IMR-90 (cell line): ENCODE measurements around the gene SLC31A1. TPM values are rescaled to one million over a fixed set of nuclear protein-coding genes. Genes with fewer than 3 reads are reported as not detected.
A peak's percentile ranks its signal among the peaks of the same experiment; 100 is the strongest.

Source experiments
- ATAC-seq: fragments of 200-7000 bp; cut with Tn5 transposase; 2 replicates; pipeline ENCODE4 v1.9.1; 2020; ENCODE audit warnings: low read depth, mild to moderate bottlenecking, moderate library complexity
- BruUV-seq: library from RNA; stranded (reverse); fragments of 400-500 nt; replicated peaks from 2 replicates; lab custom pipeline; 2021; lab: Mats Ljungman, UMichigan
- CTCF ChIA-PET: fragments of 300-600 bp; formaldehyde crosslinking; extraction: SDS; loops from one replicate; lab custom pipeline; 2021; ENCODE audit warnings: antibody characterized with exemption; lab: Yijun Ruan, JAX
- POLR2A ChIA-PET: fragments of 300-600 bp; sonication (Branson Sonifier 250); formaldehyde crosslinking; loops from one replicate; lab custom pipeline; 2022; ENCODE audit warnings: antibody characterized with exemption; ENCODE audit not compliant: unreplicated experiment; lab: Charles Lee
- DNase-seq: peaks from one replicate; pipeline ENCODE4 v3.0.0; 2013
- H2AFZ ChIP-seq: replicated peaks from 2 replicates; pipeline ENCODE3; 2013; ENCODE audit warnings: low read length, mild to moderate bottlenecking; ENCODE audit not compliant: poor library complexity
- H2AK5ac ChIP-seq: 2 replicates; pipeline ENCODE4 v1.6.1; 2013; ENCODE audit warnings: low read depth, low read length, inconsistent platforms
- H2AK9ac ChIP-seq: replicated peaks from 2 replicates; pipeline ENCODE3; 2013; ENCODE audit warnings: mild to moderate bottlenecking, low read depth, low read length, moderate library complexity; ENCODE audit not compliant: poor library complexity
- H2BK120ac ChIP-seq: 2 replicates; pipeline ENCODE4 v1.6.1; 2013; ENCODE audit warnings: low read depth, low read length, inconsistent platforms
- H2BK15ac ChIP-seq: 3 replicates; pipeline ENCODE4 v1.6.1; 2013; ENCODE audit warnings: low read depth, low read length, inconsistent platforms
- H2BK20ac ChIP-seq: 2 replicates; pipeline ENCODE4 v1.6.1; 2013; ENCODE audit warnings: low read depth, mild to moderate bottlenecking, inconsistent platforms, low read length, moderate library complexity
- H2BK5ac ChIP-seq: 2 replicates; pipeline ENCODE4 v1.6.1; 2013; ENCODE audit warnings: mild to moderate bottlenecking, low read depth, low read length, inconsistent platforms; ENCODE audit not compliant: poor library complexity, severe bottlenecking
- H3K14ac ChIP-seq: replicated peaks from 2 replicates; pipeline ENCODE4 v1.6.1; 2013; ENCODE audit warnings: low read depth, low read length, inconsistent platforms
- H3K18ac ChIP-seq: 2 replicates; pipeline ENCODE4 v1.6.1; 2013; ENCODE audit warnings: low read depth, low read length, control low read depth
- H3K23ac ChIP-seq: 2 replicates; pipeline ENCODE4 v1.6.1; 2013; ENCODE audit warnings: low read depth, low read length, inconsistent platforms
- H3K27ac ChIP-seq: 2 replicates; pipeline ENCODE4 v1.5.1; 2013; ENCODE audit warnings: mild to moderate bottlenecking, control low read depth, low read length; ENCODE audit not compliant: insufficient read depth
- H3K27me3 ChIP-seq: 2 replicates; pipeline ENCODE4 v1.6.1; 2013; ENCODE audit warnings: low read length; ENCODE audit not compliant: control insufficient read depth, insufficient read depth
- H3K36me3 ChIP-seq: 2 replicates; pipeline ENCODE4 v1.6.1; 2013; ENCODE audit warnings: low read length, mixed read lengths; ENCODE audit not compliant: control insufficient read depth, insufficient read depth
- H3K4ac ChIP-seq: 2 replicates; pipeline ENCODE4 v1.6.1; 2013; ENCODE audit warnings: low read depth, low read length, inconsistent platforms
- H3K4me1 ChIP-seq: 2 replicates; pipeline ENCODE4 v1.6.1; 2013; ENCODE audit warnings: low read length, mixed read lengths; ENCODE audit not compliant: control insufficient read depth, insufficient read depth
- H3K4me2 ChIP-seq: 2 replicates; pipeline ENCODE4 v1.6.1; 2013; ENCODE audit warnings: low read depth, mild to moderate bottlenecking, control low read depth, low read length, moderate library complexity
- H3K4me3 ChIP-seq: 2 replicates; pipeline ENCODE4 v1.5.1; 2013; ENCODE audit warnings: low read depth, mild to moderate bottlenecking, control low read depth, low read length, moderate library complexity; ENCODE audit not compliant: insufficient read depth
- H3K56ac ChIP-seq: 2 replicates; pipeline ENCODE4 v1.6.1; 2013; ENCODE audit warnings: low read length, inconsistent platforms; ENCODE audit not compliant: insufficient read depth; ENCODE audit errors: extremely low read depth
- H3K79me1 ChIP-seq, 2 experiments: 2 replicates each; pipeline ENCODE4 v1.6.1; 2013; ENCODE audit warnings: low read length in 2 of 2, inconsistent platforms in 1 of 2, low read depth in 1 of 2
- H3K9ac ChIP-seq: 2 replicates; pipeline ENCODE4 v1.6.1; 2013; ENCODE audit warnings: low read depth, low read length, control low read depth
- H3K9me1 ChIP-seq: 2 replicates; pipeline ENCODE4 v1.6.1; 2013; ENCODE audit warnings: low read length, inconsistent platforms; ENCODE audit not compliant: insufficient read depth
- H3K9me3 ChIP-seq: 2 replicates; pipeline ENCODE4 v1.6.1; 2013; ENCODE audit warnings: low read length; ENCODE audit not compliant: control insufficient read depth, insufficient read depth
- H4K20me1 ChIP-seq: 2 replicates; pipeline ENCODE4 v1.6.1; 2013; ENCODE audit warnings: low read length, inconsistent platforms; ENCODE audit not compliant: insufficient read depth
- H4K5ac ChIP-seq: 2 replicates; pipeline ENCODE4 v1.6.1; 2013; ENCODE audit warnings: mild to moderate bottlenecking, low read depth, low read length, control low read depth
- H4K8ac ChIP-seq, 2 experiments: 2 replicates each; pipeline ENCODE4 v1.6.1; 2013; ENCODE audit warnings: low read depth in 2 of 2, low read length in 2 of 2, control low read depth in 1 of 2, inconsistent platforms in 1 of 2
- H4K91ac ChIP-seq: 2 replicates; pipeline ENCODE4 v1.6.1; 2013; ENCODE audit warnings: low read depth, low read length, inconsistent platforms; ENCODE audit not compliant: insufficient read depth
- FOS ChIP-seq: fragments of 150-350 bp; IDR thresholded peaks from 2 replicates; pipeline ENCODE4 v1.6.1; 2016; ENCODE audit warnings: low read depth, low read length
- MAFK ChIP-seq: IDR thresholded peaks from 2 replicates; pipeline ENCODE4 v1.6.1; 2012; ENCODE audit warnings: low read depth, low read length, improper control_type of control experiment
- NFE2L2 ChIP-seq: fragments of 150-350 bp; IDR thresholded peaks from 2 replicates; pipeline ENCODE4 v1.6.1; 2016; ENCODE audit warnings: low read depth, mild to moderate bottlenecking, low read length
- RFX5 ChIP-seq: IDR thresholded peaks from 2 replicates; pipeline ENCODE4 v1.8.0; 2012; ENCODE audit warnings: low read depth, mild to moderate bottlenecking, low read length, moderate library complexity
- WGBS, 2 experiments: methylation state at CpG; one replicate each; pipeline versions ENCODE4 v1.1.5 to v1.1.7; 2013; ENCODE audit warnings: missing lambda C conversion rate in 2 of 2; ENCODE audit not compliant: insufficient read length in 1 of 2; ENCODE audit errors: extremely low coverage in 2 of 2; 5-methylcytosine and 5-hydroxymethylcytosine counted together
- dilution Hi-C: fragments of 300-500 bp; cut with HindIII; formaldehyde crosslinking; loops from one replicate; pipeline ENCODE4 v1.14.3; 2018; ENCODE audit warnings: low sequenced_read_pairs; ENCODE audit not compliant: unreplicated experiment
- in situ Hi-C: fragments of 300-500 bp; cut with MboI; formaldehyde crosslinking; loops from 3 replicates; pipeline ENCODE4 v1.14.3; 2019; ENCODE audit warnings: low sequenced_read_pairs, inconsistent platforms, mixed read lengths
- intact Hi-C: fragments of 100-400 bp; cut with micrococcal nuclease; formaldehyde crosslinking; loops from 2 replicates; pipeline ENCODE4 v1.10.0; 2022
- polyA plus RNA-seq, 3 experiments: library from polyadenylated mRNA; depleted of rRNA; stranded (reverse); fragments of >200 nt; gene quantifications; 2 replicates each; pipeline ENCODE4 v1.2.3, GENCODE V29; 2012; ENCODE audit warnings: low replicate concordance in 1 of 3
- total RNA-seq: library from RNA; depleted of rRNA; stranded (reverse); fragments of >200 nt; gene quantifications from 2 replicates; pipeline ENCODE4 v1.2.3, GENCODE V29; 2012
- TF ChIP-seq, protein P1 (sequence below): fragments of 150-350 bp; IDR thresholded peaks from 2 replicates; pipeline ENCODE4 v1.6.1; 2017; ENCODE audit warnings: mild to moderate bottlenecking, antibody characterized with exemption, low read length, low read depth

The SLC31A1 gene
- total and polyA plus RNA-seq, 2 of the 4 experiments (the other 2 are of a cell fraction): 17.9 to 23.3 TPM

DNA sequence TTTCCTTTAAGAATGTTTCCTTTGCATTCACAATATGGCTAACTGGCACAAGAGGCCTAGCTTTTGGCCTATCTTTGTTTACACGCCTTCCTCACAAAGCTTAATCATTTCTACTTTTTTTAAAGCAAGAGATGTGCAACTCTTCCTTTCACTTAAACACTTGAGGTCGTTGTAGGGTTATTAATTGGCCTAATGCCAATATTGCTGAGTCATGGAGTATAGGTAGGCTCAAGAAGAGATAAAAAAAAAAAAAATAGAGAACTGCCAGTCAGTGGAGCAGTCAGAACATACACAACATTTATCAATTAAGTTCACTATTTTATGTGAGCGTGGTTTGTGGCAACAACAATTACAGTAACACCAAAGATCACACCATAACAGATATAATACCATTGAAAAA lies 6.2 kb upstream of the SLC31A1 start:
- Histone ChIP-seq H2BK20ac (no peak overlapping the region), H3K9ac (no peak overlapping the region), H4K20me1 (peaks cover 11% of the 10 kb centered on the region), H4K91ac (no peak overlapping the region), H3K14ac (no peak overlapping the region), H3K56ac (no peak overlapping the region), H2AFZ (no peak overlapping the region), H2BK5ac (no peak overlapping the region), H4K8ac (no peak overlapping the region), H2AK5ac (no peak overlapping the region), H2BK15ac (no peak overlapping the region), H3K9me3 (no peaks in the 10 kb centered on the region), H3K79me1 (peaks cover 39 to 52% of the 10 kb centered on the region in 2 experiments), H3K36me3 (peaks cover 11% of the 10 kb centered on the region), H3K18ac (no peak overlapping the region), H3K4me1 (no peaks in the 10 kb centered on the region; the same call in 1 of the 2 replicates), H2AK9ac (no peak overlapping the region), H3K4me3 (no peak overlapping the region), H3K9me1 (0 out of 2 replicates have a peak, but pooled peaks cover under 1% of the 10 kb centered on the region), H3K4me2 (no peak overlapping the region), H3K4ac (no peak overlapping the region), H2BK120ac (no peak overlapping the region), H4K5ac (no peak overlapping the region), H3K27ac (no peak overlapping the region), H3K27me3 (no peaks in the 10 kb centered on the region), H3K23ac (no peak overlapping the region)
- intact Hi-C loops (no loop called here), in situ Hi-C loops (no loop called here), dilution Hi-C loops (no loop called here)
- TF ChIP-seq, protein P1, sequence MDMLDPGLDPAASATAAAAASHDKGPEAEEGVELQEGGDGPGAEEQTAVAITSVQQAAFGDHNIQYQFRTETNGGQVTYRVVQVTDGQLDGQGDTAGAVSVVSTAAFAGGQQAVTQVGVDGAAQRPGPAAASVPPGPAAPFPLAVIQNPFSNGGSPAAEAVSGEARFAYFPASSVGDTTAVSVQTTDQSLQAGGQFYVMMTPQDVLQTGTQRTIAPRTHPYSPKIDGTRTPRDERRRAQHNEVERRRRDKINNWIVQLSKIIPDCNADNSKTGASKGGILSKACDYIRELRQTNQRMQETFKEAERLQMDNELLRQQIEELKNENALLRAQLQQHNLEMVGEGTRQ: no peak
- no peak for TF ChIP-seq FOS
- TF ChIP-seq MAFK: peak; percentile 82
- TF ChIP-seq RFX5: no peak
- peak; percentile 92 for TF ChIP-seq NFE2L2
- CTCF ChIA-PET: no interaction called here
- BruUV-seq: no TSS peak
- ATAC-seq: no peak
- DNase-seq: peak; percentile 46
- no CpG with 5 or more reads among the region's 3 CpGs for WGBS, 2 experiments
- POLR2A ChIA-PET: no interaction called here
